CD4-positive, alpha-beta T cell treated with Interferon alpha-2 for 1 hour (primary cell): ENCODE data around the gene SLC12A7.
"Not testable (repeated sequence)": the region's sequence is repeated elsewhere in the genome, so short reads cannot be mapped to it uniquely, and the experiment has no call there.

Experiments
- DNase-seq, 2 donors: peaks; one replicate each; pipeline ENCODE4 v3.0.0-alpha.2; 2020 to 2022

Gene SLC12A7

GRCh38 chr5:1032011-1032410 is 79.9 kb downstream of the SLC12A7 start:
- DNase-seq, result no peak

GRCh38 chr5:1031306-1031959 is 80.4 kb downstream of the SLC12A7 start:
- DNase-seq, result no peak

GRCh38 chr5:1030801-1031271 is 81.0 kb downstream of the SLC12A7 start:
- no peak for DNase-seq

- DNase-seq, result no peak
These were observed 81.8 kb downstream of the SLC12A7 start for GRCh38 chr5:1029945-1030625.

- DNase-seq, result no peak
These were observed 82.5 kb downstream of the SLC12A7 start for GRCh38 chr5:1029282-1029944.

GRCh38 chr5:1028481-1029281 is 83.2 kb downstream of the SLC12A7 start:
- no peak for DNase-seq

- no peak for DNase-seq
These were observed 84.0 kb downstream of the SLC12A7 start for GRCh38 chr5:1027631-1028441.

GRCh38 chr5:1026700-1027621 is 84.9 kb downstream of the SLC12A7 start:
- DNase-seq, result no peak

GRCh38 chr5:1021969-1022336 is 89.9 kb downstream of the SLC12A7 start:
- DNase-seq, result not testable (repeated sequence)

- no peak for DNase-seq
These were observed 90.5 kb downstream of the SLC12A7 start for GRCh38 chr5:1021136-1021968.

- DNase-seq, result no peak
These were observed 91.4 kb downstream of the SLC12A7 start for GRCh38 chr5:1020452-1020961.

- DNase-seq, result no peak
These were observed 92.6 kb downstream of the SLC12A7 start for GRCh38 chr5:1019001-1019905.

- DNase-seq, result no peak
These were observed 93.3 kb downstream of the SLC12A7 start for GRCh38 chr5:1018596-1018995.

GRCh38 chr5:1017691-1018455 is 94.0 kb downstream of the SLC12A7 start:
- no peak for DNase-seq

- DNase-seq, result no peak
These were observed 94.8 kb downstream of the SLC12A7 start for GRCh38 chr5:1017056-1017455.

GRCh38 chr5:1016476-1016875 is 95.4 kb downstream of the SLC12A7 start:
- DNase-seq, result no peak

GRCh38 chr5:1016036-1016435 is 95.8 kb downstream of the SLC12A7 start:
- no peak for DNase-seq

GRCh38 chr5:1015507-1015906 is 96.4 kb downstream of the SLC12A7 start:
- DNase-seq, result no peak
